Right atrium auricular region (tissue), 2 donors: ENCODE data around the gene NOCT. TPM values are rescaled to one million over a fixed set of nuclear protein-coding genes. Genes with fewer than 3 reads are reported as not detected.
"Not testable (repeated sequence)": the region's sequence is repeated elsewhere in the genome, so short reads cannot be mapped to it uniquely, and the experiment has no call there.

Experiments
- DNase-seq: peaks from one replicate; pipeline ENCODE4 v3.0.0-alpha.2; 2019; ENCODE audit warnings: low spot score
- H3K27ac ChIP-seq, 2 donors: fragments of 200-600 bp; sonication (generic); 1 replicate in 1 of 2; 2 replicates in 1 of 2; pipeline ENCODE4 v1.5.1; 2016 to 2019
- H3K27me3 ChIP-seq, 2 donors: fragments of 200-600 bp; sonication (generic); one replicate each; pipeline versions ENCODE4 v1.5.1 to v1.6.0; 2017 to 2019
- H3K36me3 ChIP-seq: fragments of 200-600 bp; sonication (generic); one replicate; pipeline ENCODE4 v1.5.1; 2016
- H3K4me1 ChIP-seq, 2 donors: fragments of 200-600 bp; sonication (generic); one replicate each; pipeline versions ENCODE4 v1.5.1 to v1.6.0; 2017 to 2019
- H3K4me3 ChIP-seq, 2 donors: fragments of 200-600 bp; sonication (generic); 1 replicate in 1 of 2; 2 replicates in 1 of 2; pipeline ENCODE4 v1.5.1; 2017 to 2019; ENCODE audit warnings: mild to moderate bottlenecking in 1 of 2, moderate library complexity in 1 of 2
- H3K9me3 ChIP-seq, 2 donors: fragments of 200-600 bp; sonication (generic); one replicate each; pipeline ENCODE4 v1.5.1; 2019
- total RNA-seq, 2 donors: library from RNA; depleted of rRNA; stranded (reverse); fragments of >200 nt; gene quantifications; one replicate each; pipeline ENCODE4 v1.1.0, GENCODE V29; 2016
- TF ChIP-seq, protein P1 (sequence below), 2 donors: fragments of 200-600 bp; sonication (generic); IDR thresholded peaks; one replicate each; pipeline ENCODE4 v1.5.1; 2019; ENCODE audit warnings: antibody characterized with exemption in 2 of 2

NOCT gene
- total RNA-seq, 2 donors from 2014 or later: 6.7 to 6.8 TPM

DNA sequence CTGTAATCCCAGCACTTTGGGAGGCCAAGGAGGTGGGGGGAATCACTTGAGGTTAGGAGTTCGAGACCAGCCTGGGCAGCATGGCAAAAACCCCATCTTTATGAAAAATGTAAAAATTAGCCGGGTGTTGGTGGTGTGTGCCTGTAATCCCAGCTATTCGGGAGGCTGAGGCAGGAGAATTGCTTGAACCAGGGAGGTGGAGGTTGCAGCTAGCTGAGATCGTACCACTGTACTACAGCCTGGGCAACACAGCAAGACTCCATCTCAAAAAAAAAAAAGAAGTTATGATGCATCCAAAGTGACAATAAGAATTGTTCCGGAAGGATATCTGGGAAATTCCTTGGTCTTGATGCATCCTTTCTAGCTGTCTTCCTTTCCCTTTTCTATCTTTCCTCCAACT, 7.3 kb downstream of the NOCT start:
- no peak overlapping the region for H3K27ac ChIP-seq

DNA sequence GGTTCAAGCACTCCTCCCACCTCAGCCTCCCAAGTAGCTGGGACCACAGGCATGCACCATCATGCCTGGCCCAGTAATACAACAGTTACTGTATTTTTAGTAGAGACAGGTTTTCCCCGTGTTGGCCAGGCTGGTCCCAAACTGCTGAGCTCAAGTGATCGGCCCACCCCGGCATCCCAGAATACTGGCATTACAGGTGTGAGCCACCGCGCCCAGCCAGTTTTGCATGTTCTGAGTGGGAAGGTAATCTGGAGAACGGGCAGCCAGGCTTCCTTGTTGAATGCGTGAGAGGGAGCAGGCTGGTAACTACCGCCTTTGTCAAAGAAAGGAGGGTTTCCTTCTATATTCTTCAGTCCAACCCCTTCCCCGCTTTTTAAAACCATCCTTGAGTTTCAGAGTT, 9.1 kb downstream of the NOCT start:
- Histone ChIP-seq H3K9me3 (no peaks in the 10 kb centered on the region), H3K4me3 (no peak overlapping the region), H3K36me3 (no peaks in the 10 kb centered on the region), H3K27ac (no peak overlapping the region), H3K27me3 (no peaks in the 10 kb centered on the region), H3K4me1 (peaks cover 0 to 19% of the 10 kb centered on the region in 2 donors)
- no peak for DNase-seq
- TF ChIP-seq, protein P1, sequence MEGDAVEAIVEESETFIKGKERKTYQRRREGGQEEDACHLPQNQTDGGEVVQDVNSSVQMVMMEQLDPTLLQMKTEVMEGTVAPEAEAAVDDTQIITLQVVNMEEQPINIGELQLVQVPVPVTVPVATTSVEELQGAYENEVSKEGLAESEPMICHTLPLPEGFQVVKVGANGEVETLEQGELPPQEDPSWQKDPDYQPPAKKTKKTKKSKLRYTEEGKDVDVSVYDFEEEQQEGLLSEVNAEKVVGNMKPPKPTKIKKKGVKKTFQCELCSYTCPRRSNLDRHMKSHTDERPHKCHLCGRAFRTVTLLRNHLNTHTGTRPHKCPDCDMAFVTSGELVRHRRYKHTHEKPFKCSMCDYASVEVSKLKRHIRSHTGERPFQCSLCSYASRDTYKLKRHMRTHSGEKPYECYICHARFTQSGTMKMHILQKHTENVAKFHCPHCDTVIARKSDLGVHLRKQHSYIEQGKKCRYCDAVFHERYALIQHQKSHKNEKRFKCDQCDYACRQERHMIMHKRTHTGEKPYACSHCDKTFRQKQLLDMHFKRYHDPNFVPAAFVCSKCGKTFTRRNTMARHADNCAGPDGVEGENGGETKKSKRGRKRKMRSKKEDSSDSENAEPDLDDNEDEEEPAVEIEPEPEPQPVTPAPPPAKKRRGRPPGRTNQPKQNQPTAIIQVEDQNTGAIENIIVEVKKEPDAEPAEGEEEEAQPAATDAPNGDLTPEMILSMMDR (IDR thresholded peaks at IDR 0.05): no peak

More for the DNA sequence above, 7.3 kb downstream of the NOCT start:
- DNase-seq: no peak
- H3K27me3 ChIP-seq: no peaks in the 10 kb centered on the region
- no peaks in the 10 kb centered on the region for H3K9me3 ChIP-seq
- no peaks in the 10 kb centered on the region for H3K36me3 ChIP-seq
- H3K4me1 ChIP-seq: peaks cover 0 to 23% of the 10 kb centered on the region in 2 donors
- no peak overlapping the region for H3K4me3 ChIP-seq
- TF ChIP-seq, protein P1 (IDR thresholded peaks at IDR 0.05): no peak

DNA sequence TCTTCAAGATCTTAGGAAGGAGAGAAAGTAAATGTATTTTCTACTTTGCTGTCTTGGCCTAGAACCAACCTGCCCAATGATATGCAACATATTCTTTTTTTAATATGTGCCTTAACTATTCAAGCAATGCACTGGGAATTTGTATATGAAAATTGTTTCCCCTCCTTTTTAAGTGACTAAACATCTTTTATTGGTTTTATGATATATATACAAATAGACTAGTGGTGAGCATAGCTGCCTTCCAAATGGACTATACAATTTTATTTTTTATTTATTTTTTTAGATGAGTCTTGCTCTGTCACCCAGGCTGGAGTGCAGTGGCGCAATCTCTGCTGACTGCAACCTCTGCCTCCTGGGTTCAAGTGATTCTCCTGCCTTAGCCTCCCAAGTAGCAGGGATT, 10.3 kb downstream of the NOCT start:
- no peak overlapping the region for H3K4me3 ChIP-seq
- no peaks in the 10 kb centered on the region for H3K27me3 ChIP-seq
- no peak for DNase-seq
- peaks cover 0 to 16% of the 10 kb centered on the region in 2 donors for H3K4me1 ChIP-seq
- no peak overlapping the region for H3K27ac ChIP-seq
- TF ChIP-seq, protein P1 (IDR thresholded peaks at IDR 0.05): no peak
- no peaks in the 10 kb centered on the region for H3K9me3 ChIP-seq
- H3K36me3 ChIP-seq: no peaks in the 10 kb centered on the region

DNA sequence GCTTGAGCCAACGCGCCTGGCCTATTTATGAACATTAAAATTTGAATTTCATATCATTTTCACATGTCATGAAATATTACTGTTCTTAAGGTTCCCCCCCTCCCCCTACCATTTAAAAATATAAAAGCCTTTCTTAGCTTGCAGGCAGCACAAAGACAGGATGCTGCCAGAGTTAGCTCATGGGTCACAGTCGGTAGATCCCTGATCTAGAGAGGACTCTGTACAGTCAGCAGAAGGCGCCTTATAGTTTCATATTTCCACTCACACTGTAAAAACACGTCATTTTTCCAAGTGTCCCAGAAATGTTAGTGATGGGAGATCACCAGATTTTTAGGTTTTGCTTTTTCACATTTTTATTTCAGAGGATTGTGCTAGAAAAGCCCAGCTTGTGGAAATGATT, 12.2 kb downstream of the NOCT start:
- H3K9me3 ChIP-seq: no peaks in the 10 kb centered on the region
- TF ChIP-seq, protein P1 (IDR thresholded peaks at IDR 0.05): no peak
- peak overlapping the region; percentile 77 to 89 for H3K27ac ChIP-seq
- peaks cover 0 to 16% of the 10 kb centered on the region in 2 donors for H3K4me1 ChIP-seq
- H3K36me3 ChIP-seq: no peaks in the 10 kb centered on the region
- DNase-seq: no peak
- no peaks in the 10 kb centered on the region for H3K27me3 ChIP-seq
- H3K4me3 ChIP-seq: no peak overlapping the region

DNA sequence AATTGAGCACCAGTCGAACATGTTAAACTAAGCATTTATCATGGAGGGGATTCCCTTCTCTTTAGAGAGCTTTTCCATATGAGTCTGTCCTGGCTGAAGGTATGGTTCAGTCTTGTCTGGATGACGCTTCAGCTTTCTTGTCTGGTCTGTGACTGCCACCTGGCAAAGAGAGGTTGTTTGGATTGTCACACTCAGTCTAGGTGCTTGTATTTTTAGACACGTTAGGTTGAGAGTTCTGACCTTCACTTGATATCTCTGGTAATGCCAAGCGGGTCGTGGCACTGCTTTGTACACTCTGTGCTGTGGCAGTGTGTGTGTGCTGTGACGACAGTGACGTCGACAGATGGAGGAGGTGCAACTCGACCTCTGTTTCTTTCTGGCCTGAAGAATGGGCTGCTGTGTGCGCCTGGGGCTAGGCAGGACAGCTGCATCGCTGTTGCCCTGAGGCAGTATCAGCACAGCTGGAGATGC, 12.6 kb downstream of the NOCT start:
- no peak overlapping the region for H3K4me3 ChIP-seq
- peak overlapping the region; percentile 77 to 89 for H3K27ac ChIP-seq
- no peaks in the 10 kb centered on the region for H3K9me3 ChIP-seq
- H3K4me1 ChIP-seq: peaks cover 0 to 16% of the 10 kb centered on the region in 2 donors
- TF ChIP-seq, protein P1 (IDR thresholded peaks at IDR 0.05): no peak
- no peaks in the 10 kb centered on the region for H3K27me3 ChIP-seq
- peak; percentile 77 for DNase-seq
- H3K36me3 ChIP-seq: no peaks in the 10 kb centered on the region

DNA sequence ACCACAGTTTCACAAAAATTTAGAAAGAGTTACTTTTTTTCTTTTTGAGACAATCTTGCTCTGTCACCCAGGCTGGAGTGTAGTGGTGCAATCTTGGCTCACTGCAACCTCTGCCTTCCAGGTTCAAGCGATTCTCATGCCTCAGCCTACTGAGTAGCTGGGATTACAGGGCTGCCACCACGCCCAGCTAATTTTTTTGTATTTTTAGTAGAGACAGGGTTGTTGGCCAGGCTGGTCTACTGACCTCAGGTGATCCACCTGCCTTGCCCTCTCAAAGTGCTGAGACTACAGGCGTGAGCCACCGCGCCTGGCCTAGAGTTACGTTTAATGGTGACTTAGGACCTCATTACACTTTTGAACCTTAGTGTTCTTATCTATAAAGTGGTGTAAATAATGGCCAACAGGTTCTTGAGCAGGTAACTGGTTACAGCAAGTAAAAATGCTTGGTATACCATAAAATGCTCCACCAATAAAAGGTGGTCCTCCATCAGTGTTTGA, 14.3 kb downstream of the NOCT start:
- not testable (repeated sequence) for H3K36me3 ChIP-seq, H3K9me3 ChIP-seq, DNase-seq, H3K27me3 ChIP-seq, H3K4me3 ChIP-seq
- Histone ChIP-seq H3K4me1 (peaks cover 0 to 21% of the 10 kb centered on the region in 2 donors), H3K27ac (peak overlapping the region; percentile 77 to 89)
